HAP-1 (cell line): ENCODE measurements around the gene KIAA0753.

Experiments
- DNase-seq, 2 experiments: peaks; one replicate each; pipeline ENCODE4 v3.0.0-alpha.2; 2016 to 2020; ENCODE audit warnings: low spot score in 2 of 2
- H3K27me3 ChIP-seq: fragments of 250-450 bp; sonication (Bioruptor Pico); 2 replicates; pipeline ENCODE4 v1.5.1; 2020; ENCODE audit warnings: low read depth, mild to moderate bottlenecking, moderate library complexity
- H3K36me3 ChIP-seq: fragments of 250-450 bp; sonication (Bioruptor Pico); replicated peaks from 2 replicates; pipeline ENCODE4 v1.5.1; 2020; ENCODE audit warnings: mild to moderate bottlenecking
- H3K4me1 ChIP-seq: fragments of 250-450 bp; sonication (Bioruptor Pico); 2 replicates; pipeline ENCODE4 v1.5.1; 2020; ENCODE audit warnings: mild to moderate bottlenecking
- H3K4me3 ChIP-seq: fragments of 250-450 bp; sonication (Bioruptor Pico); 2 replicates; pipeline ENCODE4 v1.5.1; 2020; ENCODE audit warnings: mild to moderate bottlenecking, moderate library complexity
- H3K9me3 ChIP-seq: fragments of 250-450 bp; sonication (Bioruptor Pico); 2 replicates; pipeline ENCODE4 v1.5.1; 2020; ENCODE audit warnings: mild to moderate bottlenecking, moderate library complexity
- in situ Hi-C: fragments of 300-500 bp; cut with MboI; formaldehyde crosslinking; loops from 3 replicates; pipeline ENCODE4 v1.14.3; 2020; ENCODE audit warnings: low sequenced_read_pairs, inconsistent platforms, mixed read lengths

The KIAA0753 gene

DNA sequence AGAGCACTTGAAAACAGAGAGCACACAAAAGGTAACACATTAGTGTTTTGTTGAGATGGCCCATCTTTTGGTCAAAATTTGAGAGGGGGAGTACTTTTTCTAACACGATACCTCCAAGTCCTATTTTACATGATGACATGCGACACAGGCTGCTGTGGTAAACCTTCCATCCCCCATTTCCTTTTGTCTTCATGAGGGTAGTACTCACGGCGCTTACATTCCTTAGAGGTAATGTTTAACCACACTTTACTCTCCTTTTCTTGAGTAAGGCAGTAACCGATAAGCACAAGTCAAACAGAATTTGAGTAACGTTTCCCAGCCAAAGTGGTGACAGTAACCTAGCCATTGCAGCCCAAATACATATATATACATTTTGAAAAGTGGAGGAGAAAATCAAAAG lies 48.3 kb downstream of the KIAA0753 start:
- in situ Hi-C loops, result no loop called here
- Histone ChIP-seq H3K36me3 (peaks cover 64% of the 10 kb centered on the region), H3K9me3 (no peaks in the 10 kb centered on the region), H3K27me3 (no peaks in the 10 kb centered on the region), H3K4me1 (no peaks in the 10 kb centered on the region), H3K4me3 (no peak overlapping the region)
- no peak for DNase-seq

DNA sequence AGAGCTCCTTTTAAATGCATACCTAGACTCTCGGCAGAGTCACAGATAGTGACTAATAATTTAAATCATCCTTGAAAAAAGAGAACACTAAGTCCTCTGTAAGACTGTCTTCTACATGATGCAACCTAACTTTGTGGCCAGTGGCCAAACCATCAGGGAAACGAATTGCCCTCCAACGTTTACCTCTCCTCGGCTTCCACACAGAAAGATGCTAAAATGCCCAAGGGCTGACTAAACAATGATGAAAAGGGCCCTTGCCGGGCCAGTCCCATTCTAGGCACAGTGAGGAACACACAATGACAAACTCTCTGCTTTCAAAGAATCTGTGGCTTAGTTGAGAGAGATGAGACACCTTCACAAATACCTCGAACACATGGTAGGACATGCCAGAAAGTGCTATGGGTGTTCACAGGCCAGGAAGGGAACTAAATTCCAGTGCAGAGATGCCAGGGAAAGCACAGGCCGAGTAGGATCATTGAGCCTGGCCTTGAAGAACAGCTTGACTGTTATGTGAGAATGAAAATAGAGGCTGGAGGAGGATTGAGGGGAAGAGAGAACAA lies 48.8 kb downstream of the KIAA0753 start:
- DNase-seq, result no peak
- in situ Hi-C loops, result no loop called here
- no peaks in the 10 kb centered on the region for H3K27me3 ChIP-seq
- H3K36me3 ChIP-seq, result peaks cover 63% of the 10 kb centered on the region
- no peaks in the 10 kb centered on the region for H3K9me3 ChIP-seq
- H3K4me3 ChIP-seq, result no peak overlapping the region
- no peaks in the 10 kb centered on the region for H3K4me1 ChIP-seq

DNA sequence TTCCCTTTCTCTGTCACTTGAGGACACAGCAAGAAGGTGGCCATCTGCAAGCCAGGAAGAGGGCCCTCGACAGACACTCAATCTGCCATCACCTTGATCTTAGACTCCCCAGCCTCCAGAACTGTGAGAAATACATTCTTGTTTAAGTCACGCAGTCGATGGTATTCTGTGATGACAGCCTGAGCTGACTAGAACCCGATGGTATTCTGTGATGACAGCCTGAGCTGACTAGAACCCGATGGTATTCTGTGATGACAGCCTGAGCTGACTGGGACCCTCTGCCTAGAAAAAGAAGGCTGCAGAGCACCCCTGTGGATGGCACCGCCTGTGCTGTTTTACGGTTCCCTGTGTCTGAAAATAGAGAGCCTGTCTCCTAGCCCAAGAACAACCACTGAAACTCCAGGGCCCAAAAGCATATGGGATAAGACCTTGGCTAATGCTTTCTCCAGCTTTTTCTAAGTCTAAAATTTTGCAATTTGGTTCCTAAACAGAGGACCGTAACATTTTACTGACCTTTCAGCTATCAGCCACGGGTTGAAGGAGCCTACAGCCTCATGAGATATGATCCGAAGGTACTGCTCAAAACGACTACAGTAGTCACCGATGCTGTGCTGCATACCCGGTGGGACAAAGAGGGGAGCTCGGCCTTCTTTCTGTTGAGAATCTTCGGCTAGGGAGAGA lies 51.1 kb downstream of the KIAA0753 start:
- no peak overlapping the region for H3K4me3 ChIP-seq
- H3K9me3 ChIP-seq, result no peaks in the 10 kb centered on the region
- no peaks in the 10 kb centered on the region for H3K27me3 ChIP-seq
- no peak for DNase-seq
- in situ Hi-C loops, result no loop called here
- H3K4me1 ChIP-seq, result no peaks in the 10 kb centered on the region
- H3K36me3 ChIP-seq, result peaks cover 65% of the 10 kb centered on the region

DNA sequence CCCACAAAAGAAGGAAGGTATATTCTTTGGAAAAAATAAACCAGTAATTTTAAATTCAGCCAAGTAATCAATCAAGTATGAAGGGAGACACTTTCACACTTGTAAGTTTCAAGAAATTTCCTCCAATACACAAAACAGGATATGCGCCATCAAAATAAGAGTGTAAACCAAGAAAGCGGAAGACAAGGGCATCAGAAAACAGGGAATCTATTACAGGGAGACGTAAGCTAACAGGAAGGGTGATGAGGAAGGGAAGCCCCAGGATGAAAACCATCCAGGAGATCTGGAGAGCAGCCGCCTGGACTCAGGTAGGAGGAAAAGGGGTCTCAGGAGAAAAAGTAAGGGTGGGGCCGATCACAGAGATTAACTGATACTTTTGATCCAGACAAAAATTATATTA lies 52.3 kb downstream of the KIAA0753 start:
- no peak overlapping the region for H3K4me3 ChIP-seq
- H3K9me3 ChIP-seq, result no peaks in the 10 kb centered on the region
- in situ Hi-C loops, result no loop called here
- DNase-seq, result no peak
- H3K4me1 ChIP-seq, result no peaks in the 10 kb centered on the region
- H3K27me3 ChIP-seq, result no peaks in the 10 kb centered on the region
- peaks cover 65% of the 10 kb centered on the region for H3K36me3 ChIP-seq

DNA sequence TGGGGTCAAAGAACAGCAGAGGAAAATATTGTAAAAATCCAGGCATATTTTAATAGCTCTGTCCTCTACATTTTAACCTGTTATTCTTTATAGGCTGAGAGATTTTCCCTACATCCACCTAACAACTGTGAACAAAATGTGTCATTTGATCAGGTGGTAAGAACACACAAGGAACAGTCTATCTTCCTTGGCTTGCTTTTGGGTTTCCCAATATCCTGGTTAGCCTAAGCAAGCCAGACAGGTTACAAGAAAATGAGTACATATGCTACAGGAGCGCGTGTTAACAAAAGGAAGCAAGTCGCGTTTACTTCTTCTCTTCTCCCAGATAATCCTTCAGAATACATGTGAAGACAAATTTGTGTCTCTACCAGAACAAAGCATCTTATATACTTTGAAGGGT lies 53.2 kb downstream of the KIAA0753 start:
- DNase-seq, result no peak
- no peak overlapping the region for H3K4me3 ChIP-seq
- H3K27me3 ChIP-seq, result no peaks in the 10 kb centered on the region
- no peaks in the 10 kb centered on the region for H3K4me1 ChIP-seq
- in situ Hi-C loops, result no loop called here
- H3K9me3 ChIP-seq, result no peaks in the 10 kb centered on the region
- peaks cover 65% of the 10 kb centered on the region for H3K36me3 ChIP-seq

DNA sequence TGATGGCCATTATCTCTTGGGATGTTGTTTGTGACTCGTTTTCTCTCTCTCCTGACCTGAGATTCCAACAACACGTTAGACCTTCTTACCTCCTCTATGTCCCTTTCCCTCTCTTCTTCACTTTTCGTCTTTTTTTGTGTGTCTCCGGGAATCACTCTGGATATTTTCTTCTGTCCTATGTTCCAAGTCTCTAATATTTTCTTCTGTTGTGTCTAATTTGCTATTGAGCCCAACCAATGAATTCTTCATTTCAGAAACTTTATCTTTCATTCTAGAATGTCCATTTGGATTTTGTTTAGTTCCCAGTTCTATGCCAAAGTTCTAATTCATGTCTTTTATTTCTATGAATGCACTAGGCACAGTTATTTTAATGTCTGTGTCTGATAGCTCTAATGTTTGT lies 57.1 kb downstream of the KIAA0753 start:
- Histone ChIP-seq H3K36me3 (peaks cover 50% of the 10 kb centered on the region), H3K4me1 (no peaks in the 10 kb centered on the region), H3K4me3 (no peak overlapping the region), H3K27me3 (no peaks in the 10 kb centered on the region), H3K9me3 (no peaks in the 10 kb centered on the region)
- in situ Hi-C loops, result no loop called here
- DNase-seq, result no peak

DNA sequence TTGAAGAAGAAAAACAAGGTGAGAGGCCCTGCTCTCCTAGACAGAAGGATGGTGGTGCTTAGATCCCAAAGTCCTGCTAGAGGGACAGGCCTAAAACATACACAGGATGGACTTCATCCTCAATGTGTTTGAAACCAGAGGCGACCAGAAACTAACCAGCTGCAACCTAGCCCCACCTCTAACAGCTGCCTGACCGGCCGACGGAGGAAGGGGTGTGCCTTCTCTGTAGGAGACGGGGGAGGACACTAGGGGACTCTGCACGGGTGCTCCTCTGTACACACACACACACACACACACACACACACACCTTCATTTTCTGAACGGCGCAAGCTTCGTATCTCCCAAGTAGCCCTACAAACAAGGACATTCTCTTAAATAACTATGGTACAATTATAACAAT lies 59.9 kb downstream of the KIAA0753 start:
- DNase-seq, result no peak
- in situ Hi-C loops, result no loop called here
- Histone ChIP-seq H3K36me3 (peaks cover 30% of the 10 kb centered on the region), H3K9me3 (no peaks in the 10 kb centered on the region), H3K4me3 (no peak overlapping the region), H3K4me1 (no peaks in the 10 kb centered on the region), H3K27me3 (no peaks in the 10 kb centered on the region)

DNA sequence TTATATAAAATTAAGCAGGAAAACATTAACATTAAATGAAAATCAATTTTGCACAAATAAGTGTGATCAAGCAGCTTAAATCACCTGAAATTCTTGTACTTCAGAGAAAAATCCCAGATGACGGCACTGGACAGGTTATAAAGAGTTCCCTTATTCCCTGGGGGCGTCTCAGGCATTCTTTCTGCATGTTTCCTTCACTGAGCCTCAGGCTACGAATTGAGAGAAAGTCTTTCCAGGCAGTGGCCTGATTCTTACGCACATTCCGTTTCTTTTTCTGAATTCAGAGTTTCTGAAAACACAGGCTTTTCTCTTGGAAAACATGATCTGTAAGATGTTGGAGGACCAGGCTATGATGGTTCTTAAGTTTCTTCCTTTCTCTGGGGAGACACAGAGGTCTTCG lies 62.0 kb downstream of the KIAA0753 start:
- in situ Hi-C loops, result no loop called here

DNA sequence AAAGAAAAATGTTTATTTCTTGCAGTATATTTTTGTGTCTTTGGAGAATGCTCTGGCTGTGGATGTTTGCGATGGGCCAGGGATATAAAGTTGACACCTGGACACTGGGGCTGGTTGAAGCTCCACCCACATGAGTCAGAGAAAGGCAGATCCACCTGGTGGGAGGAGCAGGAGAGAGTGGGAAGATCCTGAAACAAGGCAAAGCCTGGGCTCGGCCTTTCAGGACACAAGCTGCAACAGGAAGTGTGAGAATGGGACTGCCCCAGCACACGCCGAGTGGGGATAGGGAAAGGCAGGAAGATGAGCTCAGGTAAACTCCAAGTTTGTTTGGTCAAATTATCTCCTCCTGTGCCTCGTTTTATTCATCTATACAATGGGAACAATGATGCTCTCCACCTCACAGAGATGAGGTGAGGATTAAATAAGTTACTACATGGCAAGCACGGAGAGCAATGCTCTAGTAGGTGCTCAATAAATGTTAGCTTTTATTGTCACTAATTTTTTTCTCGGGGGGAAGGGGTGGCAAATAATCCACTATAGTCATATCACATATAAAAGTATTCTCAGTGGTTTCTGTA lies 62.7 kb downstream of the KIAA0753 start:
- no peak for DNase-seq
- H3K9me3 ChIP-seq, result no peaks in the 10 kb centered on the region
- no peak overlapping the region for H3K4me3 ChIP-seq

More for the DNA sequence above, 62.0 kb downstream of the KIAA0753 start:
- peaks cover 15% of the 10 kb centered on the region for H3K36me3 ChIP-seq
- no peaks in the 10 kb centered on the region for H3K4me1 ChIP-seq
- H3K9me3 ChIP-seq, result no peaks in the 10 kb centered on the region
- no peak for DNase-seq
- H3K4me3 ChIP-seq, result no peak overlapping the region
- H3K27me3 ChIP-seq, result no peaks in the 10 kb centered on the region

DNA sequence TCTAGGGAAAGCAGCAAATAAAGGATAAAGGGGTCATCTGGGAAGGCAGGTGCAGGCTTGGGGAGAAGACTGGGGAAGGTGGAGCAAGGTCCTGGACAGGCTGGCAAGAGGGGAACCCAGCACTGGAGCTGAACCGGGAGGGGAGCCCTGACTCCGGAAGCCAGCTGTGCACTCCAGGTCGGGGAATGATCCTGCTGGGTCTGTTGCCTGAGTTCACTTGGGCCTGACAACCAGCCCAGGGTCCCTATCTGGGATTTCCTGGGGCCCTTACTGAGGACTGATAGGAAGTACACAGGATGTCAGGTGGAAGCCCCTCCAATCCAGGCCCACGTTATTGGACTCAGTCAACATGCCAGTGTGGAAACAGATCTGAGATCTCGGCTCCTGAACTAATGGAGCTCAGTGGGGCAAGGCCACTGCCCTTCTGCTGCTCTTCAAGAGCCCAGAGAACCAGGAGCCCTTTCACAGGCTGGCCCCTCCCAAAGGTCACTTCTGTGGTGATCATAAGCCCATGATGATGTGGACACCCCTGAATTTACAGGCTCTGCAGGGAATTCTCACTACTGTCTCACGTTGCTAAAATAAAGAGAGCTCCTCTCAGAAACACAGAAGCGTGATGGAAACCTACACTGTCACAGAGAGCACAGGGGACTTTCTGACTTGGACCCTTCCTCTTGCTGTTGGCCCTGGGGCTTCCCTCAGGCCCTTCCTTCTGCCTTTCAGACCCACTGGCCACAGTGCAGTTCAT lies 64.3 kb downstream of the KIAA0753 start:
- in situ Hi-C loops, result no loop called here
- Histone ChIP-seq H3K4me1 (no peaks in the 10 kb centered on the region), H3K27me3 (no peaks in the 10 kb centered on the region)

More for the DNA sequence above, 62.7 kb downstream of the KIAA0753 start:
- H3K36me3 ChIP-seq, result peaks cover 14% of the 10 kb centered on the region
- H3K27me3 ChIP-seq, result no peaks in the 10 kb centered on the region
- H3K4me1 ChIP-seq, result no peaks in the 10 kb centered on the region
- in situ Hi-C loops, result no loop called here

DNA sequence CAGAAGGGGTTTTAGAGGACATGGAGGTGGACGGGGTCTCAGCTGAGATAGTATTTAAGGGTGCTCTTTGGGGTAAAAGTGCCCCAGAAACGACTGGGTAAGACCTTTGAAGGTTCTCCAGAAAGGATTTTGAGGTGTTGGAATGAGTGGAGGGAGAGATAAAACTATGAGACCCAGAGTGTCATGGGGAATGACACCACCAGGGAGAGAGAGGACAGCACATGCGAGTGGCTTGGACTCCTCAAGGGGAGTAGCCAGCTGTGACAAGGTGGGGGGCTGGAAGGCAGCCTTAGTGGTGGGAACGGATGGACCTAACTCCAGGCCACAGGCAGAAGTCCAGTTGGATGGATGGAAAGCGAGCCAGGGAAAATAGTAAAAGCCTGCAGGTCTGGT lies 64.9 kb downstream of the KIAA0753 start:
- Histone ChIP-seq H3K36me3 (peaks cover 14% of the 10 kb centered on the region), H3K4me1 (no peaks in the 10 kb centered on the region), H3K4me3 (no peak overlapping the region), H3K27me3 (no peaks in the 10 kb centered on the region), H3K9me3 (no peaks in the 10 kb centered on the region)
- in situ Hi-C loops, result no loop called here
- no peak for DNase-seq

More for the DNA sequence above, 64.3 kb downstream of the KIAA0753 start:
- H3K4me3 ChIP-seq, result no peak overlapping the region
- H3K9me3 ChIP-seq, result no peaks in the 10 kb centered on the region
- H3K36me3 ChIP-seq, result peaks cover 14% of the 10 kb centered on the region
- DNase-seq, result no peak

DNA sequence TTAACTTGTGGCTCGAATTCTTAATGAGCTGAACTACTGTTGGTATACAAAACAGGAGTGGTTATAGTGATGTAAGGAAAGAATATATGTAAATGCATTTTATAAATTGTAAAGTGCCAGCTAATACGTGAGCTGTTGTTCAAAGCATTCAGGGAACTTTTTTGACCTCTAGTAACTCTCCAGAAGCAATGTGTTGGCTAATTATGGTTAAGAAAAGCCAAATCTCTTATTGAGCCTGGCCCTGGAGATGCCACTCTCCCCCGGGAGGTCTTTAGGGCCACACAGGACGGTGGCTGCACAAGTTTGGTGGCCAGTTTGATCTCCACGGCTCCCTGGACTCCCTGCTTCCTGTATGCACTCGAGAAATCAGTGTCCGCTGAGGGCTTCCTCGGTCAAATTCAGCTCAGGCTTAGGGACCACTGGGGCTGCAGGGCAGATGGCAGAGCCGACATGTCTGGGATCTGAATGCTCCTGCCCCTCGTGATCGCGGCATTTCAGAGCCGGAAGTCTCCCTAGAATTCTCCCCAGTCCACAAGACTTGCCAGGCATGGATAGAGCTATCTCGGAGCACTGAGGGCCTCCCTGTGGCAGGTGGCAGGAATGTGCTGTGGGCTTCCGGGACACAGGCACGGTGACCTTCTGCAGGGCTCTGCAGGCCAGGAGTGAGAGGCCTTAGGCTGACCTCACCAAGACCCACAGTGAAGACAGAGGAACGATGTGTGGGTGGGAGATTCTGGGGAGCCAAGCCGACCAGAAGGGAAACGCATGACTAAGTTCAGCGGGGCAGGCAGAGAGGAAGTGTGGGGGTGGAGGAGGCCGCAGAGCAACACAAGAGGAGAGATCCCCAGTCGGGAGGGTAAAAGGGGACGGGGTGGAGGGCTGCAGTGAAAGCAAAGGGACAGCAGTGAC lies 65.6 kb downstream of the KIAA0753 start:
- no peaks in the 10 kb centered on the region for H3K9me3 ChIP-seq
- H3K4me1 ChIP-seq, result no peaks in the 10 kb centered on the region
- H3K4me3 ChIP-seq, result no peak overlapping the region
- H3K27me3 ChIP-seq, result no peaks in the 10 kb centered on the region
- in situ Hi-C loops, result no loop called here
- H3K36me3 ChIP-seq, result peaks cover 14% of the 10 kb centered on the region
- no peak for DNase-seq

DNA sequence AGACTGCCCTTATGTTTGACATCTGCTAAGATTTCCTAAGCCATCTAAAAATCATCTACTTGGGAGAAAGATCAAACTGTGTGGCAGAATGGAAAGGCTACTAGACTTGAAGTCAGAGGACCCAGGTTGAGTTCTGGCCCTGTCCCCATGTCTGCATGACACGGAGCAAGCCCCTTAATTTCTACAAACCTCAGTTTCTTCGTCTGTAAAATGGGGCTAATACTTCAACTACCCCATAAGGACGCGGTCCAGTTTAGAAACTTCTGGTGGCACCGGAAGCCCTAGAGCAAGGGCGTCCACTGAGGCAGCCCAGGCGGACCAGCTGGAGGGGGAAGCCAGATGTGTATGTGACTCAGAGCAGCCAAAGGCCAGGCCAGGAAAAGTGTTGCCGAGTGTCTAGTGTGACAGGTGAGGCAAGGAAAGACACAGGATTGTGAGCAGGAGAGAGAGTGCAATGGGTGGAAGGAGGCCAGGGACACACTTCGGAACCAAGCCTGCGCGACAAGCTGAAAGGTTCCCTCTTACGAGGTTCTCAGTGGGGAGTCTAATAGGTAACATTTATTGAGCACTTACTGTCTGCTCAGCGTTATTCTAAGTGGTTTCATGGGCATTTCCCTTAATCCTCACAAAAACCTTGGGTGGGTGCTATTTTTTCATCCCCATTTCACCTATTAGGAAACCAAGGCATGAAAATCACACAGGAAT lies 66.4 kb downstream of the KIAA0753 start:
- no peaks in the 10 kb centered on the region for H3K27me3 ChIP-seq
- in situ Hi-C loops, result no loop called here
- no peak overlapping the region for H3K4me3 ChIP-seq
- H3K36me3 ChIP-seq, result peaks cover 11% of the 10 kb centered on the region
- DNase-seq, result no peak
- H3K4me1 ChIP-seq, result no peaks in the 10 kb centered on the region
- H3K9me3 ChIP-seq, result no peaks in the 10 kb centered on the region
